NT2/D1 (cell line): Measurements from ENCODE around the gene HOXA6.

Experiments used
- DNase-seq: peaks from one replicate; pipeline ENCODE4 v3.0.0-alpha.2; 2011; ENCODE audit warnings: low read depth, low spot score
- H3K27me3 ChIP-seq: 2 replicates; pipeline ENCODE4 v1.6.0; 2011; ENCODE audit warnings: mild to moderate bottlenecking; ENCODE audit not compliant: insufficient read length, insufficient read depth
- H3K36me3 ChIP-seq: 2 replicates; pipeline ENCODE4 v1.6.1; 2011; ENCODE audit warnings: mild to moderate bottlenecking, low read length, mixed read lengths; ENCODE audit not compliant: insufficient read depth, insufficient read length
- H3K4me1 ChIP-seq: 2 replicates; pipeline ENCODE4 v1.5.1; 2011; ENCODE audit not compliant: insufficient read depth, insufficient read length
- H3K4me3 ChIP-seq: 2 replicates; pipeline ENCODE4 v1.5.1; 2011; ENCODE audit warnings: low read depth; ENCODE audit not compliant: insufficient read length
- H3K9ac ChIP-seq: 2 replicates; pipeline ENCODE4 v1.6.0; 2011; ENCODE audit warnings: low read depth; ENCODE audit not compliant: insufficient read length
- H3K9me3 ChIP-seq: 2 replicates; pipeline ENCODE4 v1.5.1; 2011; ENCODE audit warnings: mild to moderate bottlenecking, low read length; ENCODE audit not compliant: insufficient read depth
- SUZ12 ChIP-seq: IDR thresholded peaks from 2 replicates; pipeline ENCODE4 v1.6.1; 2011; ENCODE audit not compliant: insufficient read length, insufficient read depth; ENCODE audit errors: extremely low read depth
- YY1 ChIP-seq: IDR thresholded peaks from 2 replicates; pipeline ENCODE4 v1.6.1; 2011; ENCODE audit not compliant: insufficient read length, insufficient read depth
- ZNF274 ChIP-seq: IDR thresholded peaks from 2 replicates; pipeline ENCODE4 v1.6.1; 2011; ENCODE audit warnings: mild to moderate bottlenecking, low read depth, low read length

The HOXA6 gene

DNA sequence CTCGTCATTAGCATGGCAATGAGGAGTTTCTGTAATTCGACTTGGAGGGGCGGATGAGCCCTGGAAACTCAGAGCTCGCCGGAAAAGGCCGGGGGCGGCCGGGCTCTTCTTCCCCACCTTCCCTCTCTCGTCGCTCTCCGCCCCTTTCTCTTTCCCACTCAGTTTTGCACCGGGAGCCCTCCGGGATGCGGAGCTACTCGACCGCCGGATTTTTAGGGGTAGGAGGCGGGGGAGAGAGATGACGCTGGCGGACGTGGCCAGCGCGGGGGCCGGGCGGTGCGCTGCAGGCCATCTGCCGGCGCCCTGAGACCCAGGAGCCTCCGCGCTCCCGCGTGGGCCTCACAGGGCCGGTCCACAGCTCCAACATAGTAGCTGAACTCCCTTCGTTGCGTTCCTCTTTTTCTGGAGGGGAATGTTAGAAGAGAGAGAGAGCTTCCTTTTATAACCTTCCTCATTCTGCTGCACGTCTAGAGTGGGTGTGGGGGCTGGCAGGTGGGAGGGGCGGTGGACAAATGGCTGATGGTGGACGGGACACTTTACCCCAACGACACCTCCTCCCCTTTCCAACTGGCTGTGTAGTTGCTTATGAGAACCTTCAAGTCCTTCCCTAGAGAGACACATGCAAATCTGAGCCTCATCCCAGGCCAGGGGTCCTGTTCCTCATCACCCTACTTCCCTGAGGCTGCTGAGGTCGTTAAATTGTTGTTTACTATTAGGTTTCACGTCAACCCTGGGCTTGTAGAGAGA, 50.6 kb downstream of the HOXA6 start:
- H3K36me3 ChIP-seq: peaks cover 9% of the 10 kb centered on the region
- TF ChIP-seq YY1 (no peak), ZNF274 (no peak), SUZ12 (no peak)
- H3K9me3 ChIP-seq: no peaks in the 10 kb centered on the region
- peak overlapping the region; percentile 76 for H3K9ac ChIP-seq
- H3K4me3 ChIP-seq: peak overlapping the region; percentile 60
- no peak for DNase-seq
- peaks cover 13% of the 10 kb centered on the region for H3K4me1 ChIP-seq
- peaks cover 94% of the 10 kb centered on the region for H3K27me3 ChIP-seq

DNA sequence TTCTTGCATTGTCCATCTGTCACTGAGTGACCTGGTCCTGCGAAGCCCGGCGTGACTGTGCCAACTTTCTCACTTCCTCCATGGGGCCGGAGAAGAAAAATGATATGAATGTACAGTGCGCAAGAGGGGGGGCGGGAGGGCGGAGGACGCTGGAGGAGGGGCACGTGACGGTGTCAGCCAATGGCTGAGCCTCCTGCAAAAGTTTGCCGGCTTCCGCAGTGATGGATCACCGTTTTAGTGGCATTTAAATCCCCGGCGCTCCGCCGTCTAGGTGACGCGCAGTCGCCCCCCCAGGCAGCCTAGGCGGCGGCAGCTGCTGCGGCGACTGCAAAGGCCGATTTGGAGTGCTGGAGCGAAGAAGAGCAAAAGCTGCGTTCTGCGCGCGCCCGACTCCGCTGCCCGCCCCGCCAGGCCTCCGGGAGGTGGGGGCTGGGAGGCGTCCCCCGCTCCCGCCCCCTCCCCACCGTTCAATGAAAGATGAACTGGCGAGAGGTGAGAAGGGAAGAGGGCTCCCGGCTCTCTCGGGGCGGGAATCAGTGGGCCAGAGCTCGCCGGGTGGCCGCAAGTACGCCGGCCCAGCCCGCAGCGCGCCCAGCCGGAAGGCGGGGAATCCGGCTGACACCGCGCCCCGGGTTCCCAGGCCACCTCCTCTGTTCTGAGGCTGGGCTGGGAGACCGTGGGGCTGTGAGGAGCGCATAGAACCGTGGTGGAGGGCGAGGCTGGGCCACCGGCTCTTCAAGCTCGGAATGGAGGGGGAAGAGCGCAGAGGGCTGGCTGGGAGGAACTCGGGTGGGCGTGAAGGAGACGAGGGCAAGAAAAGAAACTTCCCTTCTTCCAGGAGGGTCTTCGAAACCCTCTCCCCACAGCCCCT, 51.4 kb downstream of the HOXA6 start, which contains the start of gene HOXA1:
HOXA1 (minus strand) TSS at position 104 of the 871 bp plus-strand sequence; CDS start at position 16, 88 bp downstream.
- Histone ChIP-seq H3K27me3 (peaks cover 89% of the 10 kb centered on the region), H3K9me3 (no peaks in the 10 kb centered on the region), H3K4me3 (peak within 1 kb of the TSS; percentile 60), H3K4me1 (peaks cover 13% of the 10 kb centered on the region), H3K36me3 (peaks cover 9% of the 10 kb centered on the region), H3K9ac (peak within 1 kb of the TSS; percentile 76)
- DNase-seq: no peak
- no peak for TF ChIP-seq SUZ12
